IMR-90 (cell line): ENCODE data around the gene RPTOR.

Experiments used
- BHLHE40 ChIP-seq: fragments of 150-350 bp; IDR thresholded peaks from 2 replicates; pipeline ENCODE4 v1.6.1; 2016; ENCODE audit warnings: mild to moderate bottlenecking, low read depth, low read length
- CEBPB ChIP-seq: IDR thresholded peaks from 2 replicates; pipeline ENCODE4 v1.6.1; 2012; ENCODE audit warnings: low read depth, low read length, improper control_type of control experiment
- CHD1 ChIP-seq: IDR thresholded peaks from 2 replicates; pipeline ENCODE4 v1.6.1; 2012; ENCODE audit warnings: low read depth, low read length, improper control_type of control experiment
- MAFK ChIP-seq: IDR thresholded peaks from 2 replicates; pipeline ENCODE4 v1.6.1; 2012; ENCODE audit warnings: low read depth, low read length, improper control_type of control experiment
- MAZ ChIP-seq: IDR thresholded peaks from 2 replicates; pipeline ENCODE4 v1.6.1; 2012; ENCODE audit warnings: low read depth, mild to moderate bottlenecking, low read length, improper control_type of control experiment, moderate library complexity, borderline replicate concordance
- NFE2L2 ChIP-seq: fragments of 150-350 bp; IDR thresholded peaks from 2 replicates; pipeline ENCODE4 v1.6.1; 2016; ENCODE audit warnings: low read depth, mild to moderate bottlenecking, low read length
- POLR2A ChIP-seq: IDR thresholded peaks from 2 replicates; pipeline ENCODE4 v1.6.1; 2012; ENCODE audit warnings: mild to moderate bottlenecking, low read depth, low read length
- RAD21 ChIP-seq: IDR thresholded peaks from 2 replicates; pipeline ENCODE4 v1.6.1; 2012; ENCODE audit warnings: low read length, improper control_type of control experiment
- RCOR1 ChIP-seq: IDR thresholded peaks from 2 replicates; pipeline ENCODE4 v1.6.1; 2012; ENCODE audit warnings: mild to moderate bottlenecking, low read length, improper control_type of control experiment; ENCODE audit not compliant: insufficient replicate concordance
- RFX5 ChIP-seq: IDR thresholded peaks from 2 replicates; pipeline ENCODE4 v1.8.0; 2012; ENCODE audit warnings: low read depth, mild to moderate bottlenecking, low read length, moderate library complexity
- TF ChIP-seq, protein P1 (sequence below): conservative IDR thresholded peaks from 2 replicates; pipeline ENCODE4 v1.5.1; 2012; ENCODE audit warnings: mild to moderate bottlenecking, low read depth, low read length, improper control_type of control experiment
- TF ChIP-seq, protein P2 (sequence below): fragments of 150-350 bp; IDR thresholded peaks from 2 replicates; pipeline ENCODE4 v1.6.1; 2017; ENCODE audit warnings: mild to moderate bottlenecking, antibody characterized with exemption, low read length, low read depth

DNA sequence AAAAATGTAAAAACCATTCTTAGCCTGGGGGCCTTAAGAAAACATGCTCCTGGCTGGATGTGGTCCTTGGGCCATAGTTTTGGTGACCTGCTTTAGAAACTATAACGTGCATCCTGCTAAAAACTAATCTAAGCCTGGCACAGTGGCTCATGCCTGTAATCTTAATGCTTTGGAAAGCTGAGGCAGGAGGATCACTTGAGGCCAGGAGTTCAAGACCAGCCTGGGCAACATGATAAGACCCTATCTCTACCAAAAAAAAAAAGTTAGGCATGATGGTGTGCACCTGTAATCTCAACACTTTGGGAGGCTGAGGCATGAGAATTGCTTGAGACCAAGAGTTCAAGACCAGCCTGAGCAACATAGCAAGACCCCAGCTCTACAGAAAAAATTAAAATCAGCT lies 263.2 kb downstream of the RPTOR start:
- TF ChIP-seq RCOR1 (no peak), POLR2A (no peak), MAFK (no peak), CHD1 (no peak), MAZ (no peak), NFE2L2 (no peak), RFX5 (no peak), RAD21 (no peak), BHLHE40 (no peak), CEBPB (no peak)
- TF ChIP-seq, protein P1, sequence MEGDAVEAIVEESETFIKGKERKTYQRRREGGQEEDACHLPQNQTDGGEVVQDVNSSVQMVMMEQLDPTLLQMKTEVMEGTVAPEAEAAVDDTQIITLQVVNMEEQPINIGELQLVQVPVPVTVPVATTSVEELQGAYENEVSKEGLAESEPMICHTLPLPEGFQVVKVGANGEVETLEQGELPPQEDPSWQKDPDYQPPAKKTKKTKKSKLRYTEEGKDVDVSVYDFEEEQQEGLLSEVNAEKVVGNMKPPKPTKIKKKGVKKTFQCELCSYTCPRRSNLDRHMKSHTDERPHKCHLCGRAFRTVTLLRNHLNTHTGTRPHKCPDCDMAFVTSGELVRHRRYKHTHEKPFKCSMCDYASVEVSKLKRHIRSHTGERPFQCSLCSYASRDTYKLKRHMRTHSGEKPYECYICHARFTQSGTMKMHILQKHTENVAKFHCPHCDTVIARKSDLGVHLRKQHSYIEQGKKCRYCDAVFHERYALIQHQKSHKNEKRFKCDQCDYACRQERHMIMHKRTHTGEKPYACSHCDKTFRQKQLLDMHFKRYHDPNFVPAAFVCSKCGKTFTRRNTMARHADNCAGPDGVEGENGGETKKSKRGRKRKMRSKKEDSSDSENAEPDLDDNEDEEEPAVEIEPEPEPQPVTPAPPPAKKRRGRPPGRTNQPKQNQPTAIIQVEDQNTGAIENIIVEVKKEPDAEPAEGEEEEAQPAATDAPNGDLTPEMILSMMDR = no peak
- TF ChIP-seq, protein P2, sequence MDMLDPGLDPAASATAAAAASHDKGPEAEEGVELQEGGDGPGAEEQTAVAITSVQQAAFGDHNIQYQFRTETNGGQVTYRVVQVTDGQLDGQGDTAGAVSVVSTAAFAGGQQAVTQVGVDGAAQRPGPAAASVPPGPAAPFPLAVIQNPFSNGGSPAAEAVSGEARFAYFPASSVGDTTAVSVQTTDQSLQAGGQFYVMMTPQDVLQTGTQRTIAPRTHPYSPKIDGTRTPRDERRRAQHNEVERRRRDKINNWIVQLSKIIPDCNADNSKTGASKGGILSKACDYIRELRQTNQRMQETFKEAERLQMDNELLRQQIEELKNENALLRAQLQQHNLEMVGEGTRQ = no peak
